Stimulated activated naive CD4-positive, alpha-beta T cell treated with Interleukin-2 at 50 U/mL for 16 hours (primary cell): ENCODE measurements around the gene SNX20.
A peak's percentile ranks its signal among the peaks of the same experiment; 100 is the strongest.

Experiments
- DNase-seq: peaks from one replicate; lab custom pipeline; 2025; lab: John Stamatoyannopoulos, UW

Gene SNX20

GRCh38 chr16:50705436-50706110, 24.5 kb upstream of the SNX20 start:
- DNase-seq = no peak

- no peak for DNase-seq
These were observed 23.1 kb upstream of the SNX20 start for GRCh38 chr16:50704245-50704644.

- DNase-seq = no peak
These were observed 21.6 kb upstream of the SNX20 start for GRCh38 chr16:50702725-50703124.

- peak; percentile 71 for DNase-seq
These were observed 18.4 kb upstream of the SNX20 start for GRCh38 chr16:50699326-50700159.

GRCh38 chr16:50697881-50698767, 17.0 kb upstream of the SNX20 start:
- peak; percentile 76 for DNase-seq

- no peak for DNase-seq
These were observed 16.3 kb upstream of the SNX20 start for GRCh38 chr16:50697421-50697715.

- DNase-seq = peak; percentile 61
These were observed 15.7 kb upstream of the SNX20 start for GRCh38 chr16:50696575-50697420.

GRCh38 chr16:50696126-50696525, 15.0 kb upstream of the SNX20 start:
- no peak for DNase-seq

GRCh38 chr16:50695017-50696000, 14.2 kb upstream of the SNX20 start:
- no peak for DNase-seq

GRCh38 chr16:50694206-50694605, 13.1 kb upstream of the SNX20 start:
- no peak for DNase-seq

- DNase-seq = peak; percentile 18
These were observed 12.1 kb upstream of the SNX20 start, which contains the start of gene NOD2 for GRCh38 chr16:50692999-50693781. NOD2 (plus strand) TSS chr16:50693606; CDS start chr16:50699496, 5,890 bp downstream.

- DNase-seq = no peak
These were observed 11.5 kb upstream of the SNX20 start for GRCh38 chr16:50692644-50692998.

- no peak for DNase-seq
These were observed 9.1 kb upstream of the SNX20 start for GRCh38 chr16:50690177-50690576.

- DNase-seq = no peak
These were observed 7.8 kb upstream of the SNX20 start for GRCh38 chr16:50688867-50689266.

GRCh38 chr16:50688083-50688482, 7.0 kb upstream of the SNX20 start:
- no peak for DNase-seq

- no peak for DNase-seq
These were observed 4.5 kb upstream of the SNX20 start for GRCh38 chr16:50685462-50686063.

- peak; percentile 49 for DNase-seq
These were observed 3.8 kb upstream of the SNX20 start for GRCh38 chr16:50684823-50685461.

- DNase-seq = peak; percentile 34
These were observed 2.7 kb upstream of the SNX20 start for GRCh38 chr16:50683689-50684374.
